Kidney tubule cell (primary cell): ENCODE results near the gene PLOD3.
"Not testable (repeated sequence)": the region's sequence is repeated elsewhere in the genome, so short reads cannot be mapped to it uniquely, and the experiment has no call there.

Experiments used
- DNase-seq: peaks from one replicate; pipeline ENCODE4 v3.0.0-alpha.2; 2018; ENCODE audit warnings: low spot score

Gene PLOD3, protein sequence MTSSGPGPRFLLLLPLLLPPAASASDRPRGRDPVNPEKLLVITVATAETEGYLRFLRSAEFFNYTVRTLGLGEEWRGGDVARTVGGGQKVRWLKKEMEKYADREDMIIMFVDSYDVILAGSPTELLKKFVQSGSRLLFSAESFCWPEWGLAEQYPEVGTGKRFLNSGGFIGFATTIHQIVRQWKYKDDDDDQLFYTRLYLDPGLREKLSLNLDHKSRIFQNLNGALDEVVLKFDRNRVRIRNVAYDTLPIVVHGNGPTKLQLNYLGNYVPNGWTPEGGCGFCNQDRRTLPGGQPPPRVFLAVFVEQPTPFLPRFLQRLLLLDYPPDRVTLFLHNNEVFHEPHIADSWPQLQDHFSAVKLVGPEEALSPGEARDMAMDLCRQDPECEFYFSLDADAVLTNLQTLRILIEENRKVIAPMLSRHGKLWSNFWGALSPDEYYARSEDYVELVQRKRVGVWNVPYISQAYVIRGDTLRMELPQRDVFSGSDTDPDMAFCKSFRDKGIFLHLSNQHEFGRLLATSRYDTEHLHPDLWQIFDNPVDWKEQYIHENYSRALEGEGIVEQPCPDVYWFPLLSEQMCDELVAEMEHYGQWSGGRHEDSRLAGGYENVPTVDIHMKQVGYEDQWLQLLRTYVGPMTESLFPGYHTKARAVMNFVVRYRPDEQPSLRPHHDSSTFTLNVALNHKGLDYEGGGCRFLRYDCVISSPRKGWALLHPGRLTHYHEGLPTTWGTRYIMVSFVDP

DNA sequence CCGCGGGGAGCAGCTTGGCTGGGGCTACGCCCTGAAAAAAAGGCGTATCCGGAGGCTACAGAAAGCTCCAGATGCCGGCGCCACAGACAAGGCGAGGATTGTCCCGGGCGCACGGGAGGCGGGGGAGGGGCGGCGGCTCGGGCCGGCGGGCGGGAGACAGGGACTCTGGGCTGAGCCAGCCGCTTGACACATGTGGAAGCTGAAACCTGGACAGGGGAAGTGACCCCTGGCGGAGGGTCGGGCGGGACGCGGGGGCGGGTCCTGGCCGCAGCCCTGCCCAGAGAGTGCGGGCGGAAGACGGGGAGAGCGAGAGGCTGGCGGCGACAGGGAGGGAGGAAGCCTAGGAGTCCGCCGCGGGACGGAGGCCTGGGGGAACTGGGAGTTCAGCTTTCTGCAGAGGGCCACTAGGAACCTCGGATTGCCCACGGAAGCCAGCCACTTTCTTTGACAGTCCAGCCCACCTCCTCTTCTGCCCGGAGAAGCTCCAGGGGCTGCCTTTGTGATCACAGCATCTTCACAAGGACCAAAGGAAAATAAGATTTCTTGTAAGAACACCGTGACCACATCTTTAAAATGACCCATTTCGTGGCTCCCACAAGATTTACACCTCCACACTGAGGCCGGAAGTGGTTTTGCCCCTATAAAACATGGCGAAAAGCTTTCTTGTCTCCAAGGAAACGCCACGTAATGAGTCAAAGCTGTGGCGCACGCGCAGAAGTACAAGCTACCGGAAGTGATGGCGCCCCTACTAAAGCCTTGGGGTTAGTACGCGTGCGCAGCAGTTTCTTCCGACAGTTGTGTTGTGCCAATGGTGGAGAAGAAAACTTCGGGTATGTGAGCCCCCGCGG is at the start of gene PLOD3, which contains the start of gene ZNHIT1:
TSS of gene PLOD3 (minus strand) at position 194 of the 848 bp plus-strand sequence. CDS start 307 bp downstream, outside the sequence.
TSS of gene ZNHIT1 (plus strand) at position 778 of the 848 bp plus-strand sequence. CDS start at position 809, 31 bp downstream.
- peak; percentile 98 for DNase-seq

GRCh38 chr7:101265622-101266516 is 48.5 kb upstream of the PLOD3 start:
- DNase-seq = no peak

- DNase-seq = peak; percentile 27
Measured at GRCh38 chr7:101264102-101264706, 46.8 kb upstream of the PLOD3 start.

- DNase-seq = no peak
Measured at GRCh38 chr7:101258243-101258731, 40.9 kb upstream of the PLOD3 start.

- no peak for DNase-seq
Measured at GRCh38 chr7:101255796-101256195, 38.4 kb upstream of the PLOD3 start.

GRCh38 chr7:101253199-101253598 is 35.8 kb upstream of the PLOD3 start:
- DNase-seq = not testable (repeated sequence)

DNA sequence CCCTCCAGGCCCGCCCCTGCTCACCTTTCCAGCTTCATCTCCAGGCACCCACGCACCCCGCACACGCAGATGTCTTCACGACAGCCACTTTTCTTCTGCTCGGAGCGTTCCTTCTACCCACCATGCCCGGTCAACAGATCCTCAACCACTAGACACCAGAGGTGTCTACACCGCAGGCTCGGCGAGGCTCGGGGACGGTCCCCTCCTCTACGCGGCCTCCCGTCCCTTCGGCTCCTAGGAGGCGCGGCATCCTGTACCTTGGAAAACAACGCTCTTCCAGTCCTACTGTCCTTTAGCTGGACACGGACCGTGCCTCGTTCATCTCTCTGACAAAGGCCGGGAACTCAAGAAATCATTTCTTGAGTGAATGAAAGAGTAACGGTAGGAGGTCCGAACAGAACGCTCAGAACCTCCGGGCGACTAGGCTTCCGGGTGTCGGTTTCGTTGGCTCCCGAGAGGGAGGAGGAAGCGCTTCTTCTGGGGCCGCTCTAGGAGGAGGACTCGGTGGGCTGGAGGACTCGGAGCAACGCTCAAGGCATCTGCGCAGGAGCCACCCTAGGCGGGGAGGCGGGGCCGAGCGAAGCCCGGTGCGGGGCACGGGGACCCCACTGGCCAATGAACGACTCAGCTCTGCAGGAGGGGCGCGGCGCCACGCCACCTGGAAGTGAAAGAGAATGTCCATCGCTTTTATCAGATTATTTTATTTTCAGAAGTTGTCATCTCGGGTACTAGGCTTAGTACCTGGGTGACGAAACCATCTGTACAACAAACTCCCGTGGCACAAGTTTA is 34.7 kb upstream of the PLOD3 start:
- peak; percentile 99 for DNase-seq

DNA sequence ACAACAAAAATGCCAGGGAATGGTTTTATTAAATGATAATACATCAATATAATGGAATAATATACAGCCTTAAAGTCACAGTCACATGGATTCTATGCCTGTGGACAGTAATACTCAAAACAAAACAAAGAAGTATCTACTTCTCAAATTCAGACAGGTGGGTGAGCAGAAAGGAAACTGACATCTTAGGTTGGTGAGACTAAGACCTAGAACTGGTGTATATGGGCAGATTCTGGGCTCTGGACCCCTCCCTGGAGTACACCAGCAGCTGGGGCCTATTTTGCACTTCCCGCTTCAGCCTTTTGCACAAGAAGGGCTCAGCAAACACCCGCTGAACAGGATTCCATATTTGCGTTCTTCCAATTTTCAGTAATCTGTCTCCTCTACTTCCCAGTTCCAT is 32.9 kb upstream of the PLOD3 start:
- no peak for DNase-seq

DNA sequence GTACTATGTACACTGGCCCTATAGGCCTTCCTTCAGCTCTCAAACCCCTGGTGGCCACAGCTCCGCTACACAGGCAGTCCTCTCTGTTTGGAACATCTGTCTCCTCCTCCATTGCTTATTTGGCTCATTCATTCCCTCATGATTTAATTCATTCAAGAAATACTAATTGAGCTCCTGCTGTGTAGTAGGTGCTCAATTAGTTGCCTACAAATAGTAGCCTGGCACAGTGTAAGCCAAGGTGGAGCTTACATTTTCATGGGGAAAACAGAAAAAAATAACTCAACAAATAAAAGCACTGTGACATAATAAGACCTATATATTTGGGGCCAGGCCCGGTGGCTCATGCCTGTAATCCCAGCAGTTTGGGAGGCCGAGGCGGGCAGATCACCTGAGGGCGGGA is 30.9 kb upstream of the PLOD3 start:
- no peak for DNase-seq

DNA sequence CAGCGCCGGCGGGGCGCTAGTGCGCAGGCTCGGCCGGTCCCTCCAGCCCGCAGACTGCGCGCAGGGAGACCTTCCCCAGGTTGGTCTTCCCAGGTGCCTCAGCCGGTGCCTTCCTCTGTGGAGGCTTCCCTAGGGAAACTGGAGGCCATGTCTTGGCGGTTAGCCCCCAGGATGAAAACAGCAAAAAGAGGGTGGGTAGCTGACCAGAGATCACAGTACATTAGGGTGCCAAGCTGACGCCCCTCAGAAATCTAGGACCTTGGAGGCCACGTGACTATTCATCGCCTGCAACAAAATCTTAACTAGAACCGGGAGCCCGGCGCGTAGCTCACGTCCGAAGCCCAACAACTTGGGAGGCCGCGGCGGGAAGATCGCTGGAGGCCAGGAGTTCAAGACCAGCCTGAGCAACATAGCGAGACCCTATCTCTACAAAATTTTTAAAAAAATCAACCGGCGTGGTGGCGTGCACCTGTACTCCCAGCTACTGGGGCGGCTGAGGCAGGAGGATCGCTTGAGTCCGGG is 27.8 kb upstream of the PLOD3 start:
- no peak for DNase-seq

DNA sequence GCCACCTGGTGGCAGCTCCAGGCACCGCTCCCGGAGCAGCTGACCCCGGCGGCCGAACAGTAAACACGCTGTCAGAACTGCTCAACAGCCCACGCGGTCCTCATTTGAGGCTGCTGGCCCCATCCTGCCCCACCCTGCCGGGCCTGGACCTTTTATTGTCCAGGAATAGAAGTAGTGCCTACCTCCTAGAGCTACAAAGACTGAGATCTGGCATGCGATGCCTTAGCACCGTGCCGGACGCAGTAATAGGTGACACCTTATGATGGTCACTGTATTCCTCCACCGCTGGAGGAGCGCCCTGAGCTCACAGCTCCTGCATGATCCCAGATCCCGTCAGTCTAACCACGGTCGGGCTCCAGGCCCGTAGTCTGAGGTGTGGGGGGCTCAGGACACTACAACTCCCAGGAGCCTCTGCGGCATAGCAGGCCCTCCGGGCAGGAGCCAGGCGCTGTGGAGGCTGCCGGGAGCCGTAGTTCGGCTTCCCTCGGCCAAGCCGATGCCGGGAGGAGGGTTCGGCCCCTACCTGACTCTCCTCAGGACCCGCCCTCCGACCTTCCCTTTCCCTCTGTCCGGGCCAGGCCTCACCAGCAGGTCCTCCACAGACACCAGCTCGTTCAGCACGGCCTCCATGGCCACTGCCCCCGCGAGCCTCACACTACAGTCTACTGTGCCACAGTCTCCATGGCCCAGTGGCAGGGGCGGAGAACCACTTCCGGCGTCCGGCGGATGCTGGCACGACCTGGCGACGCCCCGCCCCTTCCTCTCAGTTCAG is 27.2 kb upstream of the PLOD3 start, which contains the start of gene FIS1:
TSS of gene FIS1 (minus strand) at position 707 of the 772 bp plus-strand sequence. CDS start at position 630, 77 bp downstream.
- peak; percentile 92 for DNase-seq

- DNase-seq = peak; percentile 25
Measured at GRCh38 chr7:101243646-101244374, 26.4 kb upstream of the PLOD3 start.

DNA sequence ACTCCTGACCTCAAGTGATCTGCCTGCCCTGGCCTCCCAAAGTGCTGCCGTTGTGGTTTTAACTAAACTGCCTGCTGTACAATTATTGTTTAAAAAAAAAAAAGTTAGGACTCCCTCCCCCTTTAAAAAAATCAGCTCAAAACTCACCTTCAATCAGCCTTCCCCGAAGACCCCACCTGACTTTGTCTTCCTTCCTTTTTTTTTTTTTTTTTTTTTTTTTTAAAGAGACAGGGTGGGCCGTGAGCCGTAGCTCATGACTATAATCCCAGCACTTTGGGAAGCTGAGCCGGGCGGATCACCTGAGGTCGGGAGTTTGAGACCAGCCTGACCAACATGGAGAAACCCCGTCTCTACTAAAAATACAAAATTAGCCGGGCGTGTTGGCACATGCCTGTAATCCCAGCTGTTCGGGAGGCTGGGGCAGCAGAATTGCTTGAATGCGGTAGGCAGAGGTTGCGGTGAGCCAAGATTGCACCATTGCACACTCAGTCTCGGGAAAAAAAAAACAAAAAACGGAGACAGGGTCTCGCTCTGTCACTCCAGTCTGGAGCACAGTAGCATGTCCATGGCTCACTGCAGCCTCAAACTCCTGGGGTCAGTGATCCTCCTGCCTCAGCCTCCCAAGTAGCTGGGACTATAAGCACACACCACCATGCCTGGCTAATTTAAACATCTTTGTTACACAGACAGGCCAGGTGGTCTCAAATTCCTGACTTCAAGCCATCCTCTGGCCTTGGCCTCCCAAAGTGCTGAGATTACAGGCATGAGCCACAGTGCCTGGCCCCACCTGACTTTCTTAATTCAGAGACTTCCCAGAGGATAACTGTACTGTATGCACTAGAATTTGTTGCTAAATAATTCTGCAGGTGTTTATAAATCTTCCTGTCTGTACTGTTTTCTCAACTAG is 24.3 kb upstream of the PLOD3 start:
- no peak for DNase-seq

- no peak for DNase-seq
Measured at GRCh38 chr7:101241015-101241363, 23.6 kb upstream of the PLOD3 start.

GRCh38 chr7:101240226-101241014 is 23.0 kb upstream of the PLOD3 start:
- no peak for DNase-seq

DNA sequence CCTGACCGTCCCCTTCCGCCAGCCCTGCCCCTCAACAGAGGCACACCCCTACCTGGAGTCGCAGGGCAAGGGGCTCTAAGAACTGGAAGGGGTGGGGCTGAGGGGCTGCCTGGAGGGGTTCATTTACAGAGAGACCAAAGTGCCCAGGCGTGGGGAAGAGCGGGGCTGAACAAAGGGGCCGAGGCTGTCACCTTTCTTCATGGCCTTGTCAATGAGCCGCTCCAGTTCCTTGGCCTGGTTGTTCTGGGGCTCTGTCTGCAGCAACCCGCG is 22.5 kb upstream of the PLOD3 start:
- DNase-seq = no peak
